Esophagus muscularis mucosa (tissue), 3 donors: ENCODE data around the gene VDAC2.

Source experiments
- POLR2A ChIP-seq: fragments of 450-650 bp; IDR thresholded peaks from one replicate; pipeline ENCODE4 v1.6.1; 2017; ENCODE audit warnings: antibody characterized with exemption, moderate library complexity, mild to moderate bottlenecking, low read depth
- POLR2AphosphoS5 ChIP-seq, 2 donors: sonication (generic); formaldehyde crosslinking; IDR thresholded peaks; one replicate each; pipeline ENCODE4 v1.6.1; 2017; ENCODE audit warnings: antibody characterized with exemption in 2 of 2
- TF ChIP-seq, protein P1 (sequence below), 3 experiments: fragments of 200-600 bp in 2 of 3; fragments of 450-650 bp in 1 of 3; sonication (generic) in 2 of 3; IDR thresholded peaks; one replicate each; pipeline ENCODE4 v1.5.1; 2017 to 2019; ENCODE audit warnings: antibody characterized with exemption in 3 of 3, mild to moderate bottlenecking in 2 of 3, moderate library complexity in 1 of 3

DNA sequence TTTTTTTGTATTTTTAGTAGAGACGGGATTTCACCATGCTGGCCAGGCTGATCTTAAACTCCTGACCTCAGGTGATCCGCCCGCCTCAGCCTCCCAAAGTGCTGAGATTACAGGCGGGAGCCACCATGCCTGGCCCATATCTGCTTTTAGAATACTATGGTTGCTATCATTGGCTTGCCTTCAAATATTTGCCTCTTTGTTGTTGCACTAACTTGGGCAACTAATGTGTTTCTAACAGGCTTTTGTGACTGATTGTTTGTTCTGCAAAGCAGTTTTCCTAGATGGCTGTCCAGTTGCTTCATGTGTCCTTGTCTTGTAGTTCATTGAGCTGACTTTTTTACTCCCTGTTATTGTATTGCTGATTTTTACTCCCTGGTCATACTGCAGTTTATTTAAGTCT lies 9.7 kb downstream of the VDAC2 start:
- TF ChIP-seq POLR2A (no peak), POLR2AphosphoS5 (IDR thresholded peaks at IDR 0.05) (no peak)
- TF ChIP-seq, protein P1, sequence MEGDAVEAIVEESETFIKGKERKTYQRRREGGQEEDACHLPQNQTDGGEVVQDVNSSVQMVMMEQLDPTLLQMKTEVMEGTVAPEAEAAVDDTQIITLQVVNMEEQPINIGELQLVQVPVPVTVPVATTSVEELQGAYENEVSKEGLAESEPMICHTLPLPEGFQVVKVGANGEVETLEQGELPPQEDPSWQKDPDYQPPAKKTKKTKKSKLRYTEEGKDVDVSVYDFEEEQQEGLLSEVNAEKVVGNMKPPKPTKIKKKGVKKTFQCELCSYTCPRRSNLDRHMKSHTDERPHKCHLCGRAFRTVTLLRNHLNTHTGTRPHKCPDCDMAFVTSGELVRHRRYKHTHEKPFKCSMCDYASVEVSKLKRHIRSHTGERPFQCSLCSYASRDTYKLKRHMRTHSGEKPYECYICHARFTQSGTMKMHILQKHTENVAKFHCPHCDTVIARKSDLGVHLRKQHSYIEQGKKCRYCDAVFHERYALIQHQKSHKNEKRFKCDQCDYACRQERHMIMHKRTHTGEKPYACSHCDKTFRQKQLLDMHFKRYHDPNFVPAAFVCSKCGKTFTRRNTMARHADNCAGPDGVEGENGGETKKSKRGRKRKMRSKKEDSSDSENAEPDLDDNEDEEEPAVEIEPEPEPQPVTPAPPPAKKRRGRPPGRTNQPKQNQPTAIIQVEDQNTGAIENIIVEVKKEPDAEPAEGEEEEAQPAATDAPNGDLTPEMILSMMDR (IDR thresholded peaks at IDR 0.05) = no peak
